Heart left ventricle (tissue), 16 donors: Measurements from ENCODE around the gene ZNF492. TPM values are rescaled to one million over a fixed set of nuclear protein-coding genes. Genes with fewer than 3 reads are reported as not detected.
"Not testable (repeated sequence)": the region's sequence is repeated elsewhere in the genome, so short reads cannot be mapped to it uniquely, and the experiment has no call there.

Experiments used
- ATAC-seq, 4 donors: fragments of 200-7000 bp; cut with Tn5 transposase; one replicate each; pipeline ENCODE4 v1.9.1; 2020 to 2022; ENCODE audit warnings: moderate library complexity in 4 of 4, mild to moderate bottlenecking in 3 of 4, moderate number of reproducible peaks in 1 of 4
- DNase-seq, 5 donors: peaks; one replicate each; pipeline ENCODE4 v3.0.0-alpha.2; 2020
- H3K27ac ChIP-seq, 12 donors: fragments of 200-600 bp; sonication (generic) in 4 of 12; one replicate each; pipeline versions ENCODE4 v1.5.0 to v1.8.0; 2016 to 2022; ENCODE audit warnings: mild to moderate bottlenecking in 2 of 12
- H3K27me3 ChIP-seq, 9 donors: fragments of 200-600 bp; sonication (generic) in 2 of 9; one replicate each; pipeline versions ENCODE4 v1.5.1 to v1.8.0; 2016 to 2022; ENCODE audit warnings: mild to moderate bottlenecking in 3 of 9
- H3K36me3 ChIP-seq, 9 donors: fragments of 200-600 bp; sonication (generic) in 2 of 9; one replicate each; pipeline versions ENCODE4 v1.5.0 to v1.8.0; 2018 to 2022; ENCODE audit warnings: mild to moderate bottlenecking in 2 of 9
- H3K4me1 ChIP-seq, 12 donors: fragments of 200-600 bp; sonication (generic) in 4 of 12; one replicate each; pipeline versions ENCODE4 v1.5.0 to v1.8.0; 2016 to 2022; ENCODE audit warnings: mild to moderate bottlenecking in 3 of 12
- H3K4me3 ChIP-seq, 12 donors: fragments of 200-600 bp; sonication (generic) in 4 of 12; one replicate each; pipeline versions ENCODE4 v1.5.0 to v1.8.0; 2017 to 2022; ENCODE audit warnings: mild to moderate bottlenecking in 9 of 12, moderate library complexity in 4 of 12
- H3K9me3 ChIP-seq, 12 donors: fragments of 200-600 bp; sonication (generic) in 4 of 12; one replicate each; pipeline versions ENCODE4 v1.5.0 to v1.8.0; 2016 to 2022; ENCODE audit warnings: mild to moderate bottlenecking in 1 of 12
- CTCF ChIP-seq, 12 donors: fragments of 200-600 bp; sonication (generic) in 4 of 12; IDR thresholded peaks; one replicate each; pipeline versions ENCODE4 v1.5.0 to v1.8.0; 2018 to 2022; ENCODE audit warnings: antibody characterized with exemption in 12 of 12, mild to moderate bottlenecking in 5 of 12
- POLR2A ChIP-seq, 2 donors: fragments of 450-650 bp; IDR thresholded peaks; one replicate each; pipeline ENCODE4 v1.6.1; 2017; ENCODE audit warnings: antibody characterized with exemption in 2 of 2, mild to moderate bottlenecking in 2 of 2, moderate library complexity in 2 of 2
- WGBS, 4 donors: extraction: QIAGEN DNeasy Blood & Tissue Kit in 2 of 4; methylation state at CpG; one replicate each; pipeline versions ENCODE4 v1.1.5 to v1.1.7; 2013 to 2018; 5-methylcytosine and 5-hydroxymethylcytosine counted together
- intact Hi-C, 10 donors: fragments of 100-400 bp; cut with DNase I; formaldehyde crosslinking; loops; one replicate each; pipeline versions ENCODE4 v1.11.1 to v1.14.2; 2022
- polyA plus RNA-seq, 2 donors: library from polyadenylated mRNA; stranded (reverse); fragments of 200-250 nt; gene quantifications; one replicate each; pipeline ENCODE4 v1.2.3, GENCODE V29; 2013
- total RNA-seq, 9 donors: library from RNA; depleted of rRNA in 2 of 9; stranded (reverse); fragments of >200 nt in 2 of 9; fragmentation: NEBNext Ultra II Directional in 3 of 9; extraction: Animal tissue kit (Norgen Biotek cat#: 25700) in 3 of 9; gene quantifications; one replicate each; pipeline versions ENCODE4 v1.1.0 to v1.2.4, GENCODE V29; 2016 to 2023
- donor health status: ischemic (EF 13 %, LVEDD 7.1; RV severe dilation, severe dysfunction).
- donor health status: healthy with polysubstance abuse.
- donor health status: DM: no; HTN: yes; CAD: no.
- donor health status: DM: no; HTN: no; CAD: no.
- donor health status: ischemic (EF 25% LVEDD 6.9; RV normal size, moderate dysfunction).
- donor health status: ischemic (EF 25% LVEDD 5.7; RV mildly dilated, moderate dysfunction).
- donor health status: healthy.
- donor health status: DM: yes; HTN: yes; CAD: no.
- donor health status: ischemic (EF 35%, LVEDD 5.7; RV mildly dilated, moderate dysfunction).
- donor health status: nonischemic (EF 11% LVEDD 7.7; RV severe dilation, severe dysfunction).
- donor health status: DM: yes; HTN: yes; CAD: no.
- donor health status: PGD.
- donor health status: ischemic (EF 29% LVEDD 5.4; RV normal size, mild dysfunction).
- donor health status: nonischemic (EF 23%, LVEDD 6.1; RV moderate dilation, normal function).

The ZNF492 gene
- total and polyA plus RNA-seq, 11 donors, result 0.04 to 0.24 (median 0.13) TPM; not detected in 3

GRCh38 chr19:22625266-22626035 lies 8.7 kb upstream of the ZNF492 start:
- TF ChIP-seq CTCF (IDR thresholded peaks at IDR 0.05) (no peak), POLR2A (IDR thresholded peaks at IDR 0.05) (no peak)
- Histone ChIP-seq H3K4me1 (peaks cover 0 to 10% (median 0%) of the 10 kb centered on the region in 12 donors), H3K27ac (no peak overlapping the region), H3K36me3 (no peaks in the 10 kb centered on the region), H3K9me3 (peaks cover 0 to 9% (median 0%) of the 10 kb centered on the region in 12 donors), H3K27me3 (peaks cover 0 to 45% (median 11%) of the 10 kb centered on the region in 9 donors), H3K4me3 (no peak overlapping the region)
- no peak for DNase-seq
- WGBS, 4 donors, result 59 to 63% (median 61%) methylated on average over 8 of the region's 8 CpGs
- intact Hi-C loops, result no loop called here
- ATAC-seq, result no peak

DNA sequence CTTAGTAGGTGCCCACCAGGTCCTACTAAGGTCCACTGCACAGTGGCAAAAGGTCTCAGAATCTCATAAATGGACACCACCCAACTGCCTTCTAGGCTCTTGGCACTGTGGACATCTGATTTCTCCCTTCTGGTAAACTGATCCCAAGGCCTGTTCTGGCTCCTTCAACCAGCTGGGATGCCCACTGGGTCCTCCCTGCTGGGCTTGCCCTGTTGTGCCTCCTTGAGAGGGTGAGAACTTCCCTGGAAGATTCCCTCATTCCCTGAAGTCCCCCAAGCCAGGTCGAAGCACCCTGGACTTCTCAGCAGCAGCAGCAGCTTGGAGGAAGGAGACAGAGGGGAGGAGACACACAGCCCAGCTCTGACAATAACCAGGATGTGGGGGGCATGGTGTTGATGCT lies 6.6 kb upstream of the ZNF492 start:
- peaks cover 0 to 9% (median 0%) of the 10 kb centered on the region in 12 donors for H3K9me3 ChIP-seq
- no peak overlapping the region for H3K27ac ChIP-seq
- peaks cover 0 to 10% (median 0%) of the 10 kb centered on the region in 12 donors for H3K4me1 ChIP-seq
- TF ChIP-seq CTCF (IDR thresholded peaks at IDR 0.05) (no peak), POLR2A (IDR thresholded peaks at IDR 0.05) (no peak)
- ATAC-seq (no peak), DNase-seq (no peak)
- WGBS, 4 donors, result 40 to 75% (median 68%) methylated on average over 1 of the region's 1 CpG
- H3K4me3 ChIP-seq, result no peak overlapping the region
- peaks cover 0 to 24% (median 10%) of the 10 kb centered on the region in 9 donors for H3K27me3 ChIP-seq
- H3K36me3 ChIP-seq, result no peaks in the 10 kb centered on the region
- intact Hi-C loops, result no loop called here

DNA sequence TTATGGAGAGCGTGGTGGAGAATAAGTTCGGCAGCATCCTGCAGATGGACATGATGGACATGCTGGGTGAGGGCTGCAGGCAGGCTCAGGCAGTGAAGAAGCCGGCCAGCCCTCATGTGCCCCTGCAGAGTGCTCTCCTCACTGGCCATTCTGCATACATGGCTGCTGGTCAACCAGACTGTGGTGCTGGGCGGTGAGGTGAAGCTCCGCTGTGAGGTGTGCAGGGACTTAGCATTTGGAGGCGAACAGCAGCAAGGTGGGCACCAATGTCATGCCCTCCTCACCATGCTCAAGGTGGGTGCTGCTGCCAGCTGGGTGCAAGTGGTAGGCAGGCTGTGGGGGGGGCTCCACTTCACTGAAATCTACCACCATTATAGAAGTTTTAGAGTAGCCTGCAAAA lies 5.7 kb upstream of the ZNF492 start:
- ATAC-seq, result no peak
- WGBS, 4 donors, result 85 to 100% (median 90%) methylated on average over 2 to 6 of the region's 6 CpGs
- H3K27me3 ChIP-seq, result peaks cover 0 to 15% (median 3%) of the 10 kb centered on the region in 9 donors
- intact Hi-C loops, result no loop called here
- peaks cover 0 to 4% (median 0%) of the 10 kb centered on the region in 12 donors for H3K4me1 ChIP-seq
- no peak overlapping the region for H3K27ac ChIP-seq
- no peak overlapping the region for H3K4me3 ChIP-seq
- H3K36me3 ChIP-seq, result no peaks in the 10 kb centered on the region
- DNase-seq, result peak in 1 of 5 donors; percentile 20
- peaks cover 0 to 9% (median 0%) of the 10 kb centered on the region in 12 donors for H3K9me3 ChIP-seq
- TF ChIP-seq POLR2A (IDR thresholded peaks at IDR 0.05) (no peak), CTCF (IDR thresholded peaks at IDR 0.05) (no peak)

DNA sequence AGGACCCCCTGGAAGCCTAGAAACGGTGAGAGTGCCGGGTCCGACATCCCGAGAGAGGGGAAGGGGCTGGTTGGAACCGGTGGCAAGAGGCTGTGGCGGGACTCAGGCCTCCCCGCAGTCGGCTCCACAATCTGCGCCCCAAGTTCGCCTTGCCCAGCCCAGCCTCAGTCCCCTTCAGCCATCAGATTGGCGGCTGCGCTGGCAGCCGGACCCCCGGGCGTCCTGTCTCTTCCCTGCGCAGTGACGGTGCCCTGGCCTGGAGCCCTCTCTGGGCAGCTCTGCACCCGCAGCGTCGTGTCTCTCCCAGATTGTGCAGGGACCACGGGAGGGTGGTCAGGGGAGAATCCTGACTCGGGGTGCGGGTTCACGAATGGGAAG lies 315 bp downstream of the ZNF492 start:
- TF ChIP-seq POLR2A (IDR thresholded peaks at IDR 0.05), result no peak
- TF ChIP-seq CTCF (IDR thresholded peaks at IDR 0.05), result no peak
- WGBS, 4 donors, result 0 to 1% (median 0%) methylated on average over 24 of the region's 24 CpGs
- intact Hi-C loops, result no loop called here
- Histone ChIP-seq H3K36me3 (no peaks in the 10 kb centered on the region), H3K27me3 (no peaks in the 10 kb centered on the region), H3K4me3 (peak overlapping the region; percentile 29 to 96 (median 74)), H3K27ac (no peak overlapping the region), H3K9me3 (peaks cover 0 to 9% (median 0%) of the 10 kb centered on the region in 12 donors), H3K4me1 (peaks cover 0 to 7% (median 0%) of the 10 kb centered on the region in 12 donors)
- ATAC-seq (peak in 2 of 4 donors; percentile 13 to 21), DNase-seq (no peak)

GRCh38 chr19:22685493-22685892 lies 51.4 kb downstream of the ZNF492 start:
- H3K4me1 ChIP-seq, H3K27ac ChIP-seq, H3K4me3 ChIP-seq, H3K27me3 ChIP-seq, DNase-seq, intact Hi-C loops, ATAC-seq, H3K36me3 ChIP-seq: not testable (repeated sequence)
- peaks cover 0 to 97% (median 61%) of the 10 kb centered on the region in 12 donors for H3K9me3 ChIP-seq
- 82 to 98% (median 92%) methylated on average over 2 of the region's 2 CpGs for WGBS, 4 donors

- H3K27me3 ChIP-seq, DNase-seq, H3K27ac ChIP-seq, H3K4me1 ChIP-seq, ATAC-seq, H3K36me3 ChIP-seq, H3K4me3 ChIP-seq, intact Hi-C loops: not testable (repeated sequence)
- 88 to 94% (median 91%) methylated on average over 8 to 22 of the region's 22 CpGs for WGBS, 4 donors
- H3K9me3 ChIP-seq, result peaks cover 0 to 55% (median 16%) of the 10 kb centered on the region in 12 donors
Measured at GRCh38 chr19:22702661-22703060, 68.5 kb downstream of the ZNF492 start.

- DNase-seq, H3K4me1 ChIP-seq, intact Hi-C loops, H3K36me3 ChIP-seq, H3K27ac ChIP-seq, ATAC-seq, H3K27me3 ChIP-seq, H3K4me3 ChIP-seq: not testable (repeated sequence)
- H3K9me3 ChIP-seq, result peaks cover 0 to 55% (median 16%) of the 10 kb centered on the region in 12 donors
- WGBS, 4 donors, result 94 to 98% (median 95%) methylated on average over 18 to 28 of the region's 28 CpGs
Measured at GRCh38 chr19:22703096-22703495, 69.0 kb downstream of the ZNF492 start.
